Right kidney (tissue), 1 donor: ENCODE results near the gene MCU.

Experiments used
- DNase-seq: peaks from one replicate; pipeline ENCODE4 v3.0.0-alpha.2; 2016

MCU gene

GRCh38 chr10:72841487-72841886 lies 149.5 kb downstream of the MCU start:
- DNase-seq, result no peak

GRCh38 chr10:72842164-72842563 lies 150.2 kb downstream of the MCU start:
- DNase-seq, result no peak

GRCh38 chr10:72846238-72846637 lies 154.3 kb downstream of the MCU start:
- no peak for DNase-seq

GRCh38 chr10:72847681-72848080 lies 155.7 kb downstream of the MCU start:
- DNase-seq, result no peak

- DNase-seq, result no peak
Measured at GRCh38 chr10:72850861-72851260, 158.9 kb downstream of the MCU start.

GRCh38 chr10:72851509-72851908 lies 159.6 kb downstream of the MCU start:
- DNase-seq, result no peak

- no peak for DNase-seq
Measured at GRCh38 chr10:72852508-72852907, 160.6 kb downstream of the MCU start.

- DNase-seq, result no peak
Measured at GRCh38 chr10:72855129-72855528, 163.2 kb downstream of the MCU start.

- no peak for DNase-seq
Measured at GRCh38 chr10:72855790-72856189, 163.8 kb downstream of the MCU start.

GRCh38 chr10:72858067-72858466 lies 166.1 kb downstream of the MCU start:
- no peak for DNase-seq

GRCh38 chr10:72862957-72863356 lies 171.0 kb downstream of the MCU start:
- no peak for DNase-seq

GRCh38 chr10:72875250-72876055 lies 183.5 kb downstream of the MCU start:
- no peak for DNase-seq

- no peak for DNase-seq
Measured at GRCh38 chr10:72879245-72879644, 187.3 kb downstream of the MCU start.

GRCh38 chr10:72881291-72881690 lies 189.3 kb downstream of the MCU start:
- no peak for DNase-seq

GRCh38 chr10:72883861-72884260 lies 191.9 kb downstream of the MCU start:
- no peak for DNase-seq

GRCh38 chr10:72885953-72886352 lies 194.0 kb downstream of the MCU start:
- DNase-seq, result no peak

GRCh38 chr10:72886621-72887020 lies 194.7 kb downstream of the MCU start:
- no peak for DNase-seq

- no peak for DNase-seq
Measured at GRCh38 chr10:72887043-72887442, 195.1 kb downstream of the MCU start.

GRCh38 chr10:72888151-72888638 lies 196.3 kb downstream of the MCU start:
- no peak for DNase-seq

- DNase-seq, result no peak
Measured at GRCh38 chr10:72889391-72889831, 197.5 kb downstream of the MCU start.

- no peak for DNase-seq
Measured at GRCh38 chr10:72890086-72890485, 198.1 kb downstream of the MCU start.

- DNase-seq, result no peak
Measured at GRCh38 chr10:72893136-72893798, 201.3 kb downstream of the MCU start, which contains the start of gene OIT3. OIT3 (plus strand) TSS chr10:72893739; CDS start chr10:72893799, 60 bp downstream.

GRCh38 chr10:72895236-72895850 lies 203.4 kb downstream of the MCU start:
- no peak for DNase-seq
